ENCODE measurements around the gene LAMA1. TPM values are rescaled to one million over a fixed set of nuclear protein-coding genes. Genes with fewer than 3 reads are reported as not detected.

The LAMA1 gene
- total RNA-seq, 1 experiment from 2014 or later = not detected

- no TSS peak for BruUV-seq (replicated peaks)
- ChIA-PET CTCF (no interaction called here), POLR2A (ENCODE audit: unreplicated experiment) (no interaction called here)
- intact Hi-C loops (cut with micrococcal nuclease) = no loop called here
- no peaks in the 10 kb centered on the region for H3K79me2 ChIP-seq (ENCODE audit: low read length)
- H3K4me3 ChIP-seq (ENCODE audit: low read length) = no peak overlapping the region
- no peaks in the 10 kb centered on the region for H3K4me1 ChIP-seq (ENCODE audit: insufficient read depth, low read length)
- H3K36me3 ChIP-seq (ENCODE audit: low read depth, low read length) = no peaks in the 10 kb centered on the region
- ATAC-seq (no peak), DNase-seq (no peak)
- no peak overlapping the region for H3K4me2 ChIP-seq (ENCODE audit: low read length)
- H4K20me1 ChIP-seq (ENCODE audit: low read length) = no peaks in the 10 kb centered on the region
- H2AFZ ChIP-seq (ENCODE audit: low read length) = no peak overlapping the region
- no peak overlapping the region for H3K27ac ChIP-seq (ENCODE audit: low read length)
- no peaks in the 10 kb centered on the region for H3K9me3 ChIP-seq (ENCODE audit: low read length)
- H3F3A ChIP-seq (ENCODE audit: low read length, unreplicated experiment) = no peaks in the 10 kb centered on the region
- H3K9ac ChIP-seq (ENCODE audit: low read length) = no peak overlapping the region
- no peaks in the 10 kb centered on the region for H3K9me2 ChIP-seq (replicated peaks; ENCODE audit: low read length)
- peaks cover 96% of the 10 kb centered on the region for H3K27me3 ChIP-seq (ENCODE audit: low read length)
- TF ChIP-seq EZH2 (IDR thresholded peaks at IDR 0.05; ENCODE audit: low read length, unreplicated experiment) = no peak
- no peak for TF ChIP-seq EZH2phosphoT487 (IDR thresholded peaks at IDR 0.05; ENCODE audit: borderline replicate concordance, low read length)
These were observed 54.8 kb downstream of the LAMA1 start for GRCh38 chr18:7062811-7063210.

GRCh38 chr18:7062236-7062635 lies 55.4 kb downstream of the LAMA1 start:
- Histone ChIP-seq H3K27me3 (ENCODE audit: low read length) (peaks cover 91% of the 10 kb centered on the region), H3K9me3 (ENCODE audit: low read length) (no peaks in the 10 kb centered on the region), H3K9ac (ENCODE audit: low read length) (no peak overlapping the region), H3K4me1 (ENCODE audit: insufficient read depth, low read length) (no peaks in the 10 kb centered on the region), H3K36me3 (ENCODE audit: low read depth, low read length) (no peaks in the 10 kb centered on the region), H3F3A (ENCODE audit: low read length, unreplicated experiment) (no peaks in the 10 kb centered on the region), H3K4me3 (ENCODE audit: low read length) (no peak overlapping the region), H3K27ac (ENCODE audit: low read length) (no peak overlapping the region), H4K20me1 (ENCODE audit: low read length) (no peaks in the 10 kb centered on the region), H2AFZ (ENCODE audit: low read length) (no peak overlapping the region), H3K9me2 (replicated peaks; ENCODE audit: low read length) (no peaks in the 10 kb centered on the region), H3K4me2 (ENCODE audit: low read length) (no peak overlapping the region), H3K79me2 (ENCODE audit: low read length) (no peaks in the 10 kb centered on the region)
- BruUV-seq (replicated peaks) = no TSS peak
- no peak for DNase-seq
- intact Hi-C loops (cut with micrococcal nuclease) = no loop called here
- CTCF ChIA-PET = no interaction called here
- POLR2A ChIA-PET (ENCODE audit: unreplicated experiment) = no interaction called here
- TF ChIP-seq EZH2phosphoT487 (IDR thresholded peaks at IDR 0.05; ENCODE audit: borderline replicate concordance, low read length) (no peak), CTCF (conservative IDR thresholded peaks at IDR 0.05; ENCODE audit: low read depth, low read length) (no peak)
- ATAC-seq = no peak

GRCh38 chr18:7059276-7059675 lies 58.3 kb downstream of the LAMA1 start:
- intact Hi-C loops (cut with micrococcal nuclease) = no loop called here
- POLR2A ChIA-PET (ENCODE audit: unreplicated experiment) = no interaction called here

More at GRCh38 chr18:7059276-7059675, 58.3 kb downstream of the LAMA1 start:
- Histone ChIP-seq H4K20me1 (ENCODE audit: low read length) (no peaks in the 10 kb centered on the region), H3K9me2 (replicated peaks; ENCODE audit: low read length) (no peaks in the 10 kb centered on the region), H3K27me3 (ENCODE audit: low read length) (peaks cover 82% of the 10 kb centered on the region), H3K27ac (ENCODE audit: low read length) (no peak overlapping the region), H3K4me2 (ENCODE audit: low read length) (no peak overlapping the region), H3K4me3 (ENCODE audit: low read length) (no peak overlapping the region), H3K9ac (ENCODE audit: low read length) (no peak overlapping the region), H3K79me2 (ENCODE audit: low read length) (no peaks in the 10 kb centered on the region), H3K9me3 (ENCODE audit: low read length) (no peaks in the 10 kb centered on the region), H3F3A (ENCODE audit: low read length, unreplicated experiment) (no peaks in the 10 kb centered on the region), H3K36me3 (ENCODE audit: low read depth, low read length) (no peaks in the 10 kb centered on the region), H3K4me1 (ENCODE audit: insufficient read depth, low read length) (no peaks in the 10 kb centered on the region), H2AFZ (ENCODE audit: low read length) (no peak overlapping the region)
- BruUV-seq (replicated peaks) = no TSS peak
- TF ChIP-seq CTCF (conservative IDR thresholded peaks at IDR 0.05; ENCODE audit: low read depth, low read length) (no peak), EZH2 (IDR thresholded peaks at IDR 0.05; ENCODE audit: low read length, unreplicated experiment) (no peak), EZH2phosphoT487 (IDR thresholded peaks at IDR 0.05; ENCODE audit: borderline replicate concordance, low read length) (no peak)
- DNase-seq (no peak), ATAC-seq (no peak)
- CTCF ChIA-PET = no interaction called here
